Activated CD4-positive, alpha-beta T cell treated with anti-CD3 and anti-CD28 coated beads for 4 hours (primary cell): ENCODE measurements around the gene CCL5.
"Not testable (repeated sequence)": the region's sequence is repeated elsewhere in the genome, so short reads cannot be mapped to it uniquely, and the experiment has no call there.

Experiments
- DNase-seq, 2 donors: peaks; one replicate each; pipeline ENCODE4 v3.0.0-alpha.2; 2020

CCL5 gene

GRCh38 chr17:35897772-35898171 is 17.6 kb upstream of the CCL5 start:
- not testable (repeated sequence) for DNase-seq

DNA sequence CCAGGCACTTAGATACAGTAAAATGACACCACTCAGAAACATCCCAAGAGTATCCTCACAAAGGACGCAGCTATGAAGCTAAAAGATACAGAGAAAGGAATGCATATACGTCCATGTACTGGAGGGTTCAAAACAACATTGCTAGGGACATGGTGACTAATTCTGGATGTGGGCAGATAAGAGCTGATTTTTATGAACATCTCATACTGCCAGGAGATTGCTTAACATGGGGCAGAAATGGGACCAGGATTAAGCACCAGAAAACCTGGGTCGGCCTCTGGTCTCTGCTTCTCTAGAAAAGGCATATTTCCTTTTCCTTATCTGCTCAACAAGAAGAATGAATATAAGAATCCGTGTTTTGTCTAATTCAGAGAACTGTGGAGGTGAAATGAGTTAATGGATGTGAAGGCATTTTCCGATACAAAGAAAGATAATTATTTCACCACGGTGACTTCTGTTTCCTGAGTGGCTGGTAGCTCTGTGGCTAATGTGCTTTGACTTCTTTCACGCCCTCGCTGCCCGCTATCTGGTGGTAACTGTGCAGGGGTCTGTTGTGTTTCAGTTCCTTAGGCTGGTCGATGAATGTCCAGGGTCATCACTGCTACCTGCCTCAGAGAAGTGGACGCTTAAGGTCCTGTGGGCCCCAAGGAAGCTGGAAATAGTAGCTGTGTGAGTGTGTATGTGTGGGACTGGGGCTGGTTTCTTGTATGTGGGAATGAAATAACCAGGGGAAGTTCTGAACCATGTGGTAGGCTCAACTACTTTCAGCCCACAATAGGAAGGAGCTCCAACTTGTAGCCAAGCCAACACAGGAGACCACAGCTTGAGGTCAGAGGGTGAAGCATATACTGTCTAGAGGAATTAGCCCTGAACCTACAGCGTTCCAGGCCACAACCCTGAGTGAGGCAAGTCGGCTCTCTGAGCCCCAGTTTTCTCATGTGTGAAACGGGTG is 15.8 kb upstream of the CCL5 start:
- DNase-seq: no peak

- no peak for DNase-seq
These were observed 14.0 kb upstream of the CCL5 start for GRCh38 chr17:35894206-35894605.

GRCh38 chr17:35893751-35894150 is 13.6 kb upstream of the CCL5 start:
- no peak for DNase-seq

GRCh38 chr17:35892091-35893035 is 12.2 kb upstream of the CCL5 start:
- peak; percentile 49 to 63 for DNase-seq

- no peak for DNase-seq
These were observed 11.1 kb upstream of the CCL5 start for GRCh38 chr17:35891269-35891668.

- DNase-seq: no peak
These were observed 10.6 kb upstream of the CCL5 start for GRCh38 chr17:35890774-35891155.

DNA sequence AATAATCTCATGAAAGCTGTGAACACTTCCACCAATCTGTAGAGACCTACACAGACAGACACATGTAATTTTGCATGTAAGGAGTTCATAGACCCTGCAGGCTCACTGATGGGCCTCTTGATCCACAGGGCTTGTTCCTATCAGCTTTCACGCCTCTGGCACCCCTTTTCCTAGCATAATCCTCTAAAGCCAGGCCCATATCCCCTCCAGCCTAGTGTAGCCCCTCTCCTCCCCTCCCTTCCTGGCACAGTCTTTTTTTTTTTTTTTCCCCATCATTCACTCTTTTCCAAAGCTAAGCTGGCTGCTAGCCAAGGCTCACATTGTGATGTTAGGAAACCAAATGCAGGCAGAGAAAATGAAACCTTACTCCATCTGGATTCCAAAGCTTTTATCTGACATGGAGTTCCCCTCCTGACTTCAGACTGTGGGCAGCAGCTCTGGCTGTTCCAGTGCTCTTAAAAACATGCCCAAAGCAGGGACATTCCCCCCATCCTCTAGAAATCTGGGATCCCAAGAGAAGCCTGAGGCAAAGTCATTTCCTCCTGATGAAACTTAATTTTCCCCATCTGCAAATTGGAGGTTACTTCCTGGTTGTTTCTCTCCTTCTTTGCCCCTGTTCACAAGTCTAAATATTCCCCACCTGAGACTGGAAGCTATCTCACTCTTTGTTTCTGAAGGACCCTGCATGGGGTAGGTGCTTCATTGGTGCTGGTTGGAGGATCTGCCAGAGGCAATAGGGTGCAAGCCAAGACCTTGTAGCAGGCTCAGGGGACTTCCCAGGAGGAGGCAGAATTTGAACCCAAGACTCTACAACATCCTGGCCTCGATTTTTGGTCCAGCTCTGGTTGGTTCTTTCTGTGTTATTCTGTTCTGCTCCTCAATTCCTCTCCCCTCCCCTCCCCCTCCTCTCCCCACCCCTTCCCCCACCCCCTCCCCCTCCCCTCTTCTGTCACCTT is 9.9 kb upstream of the CCL5 start:
- DNase-seq: no peak

- no peak for DNase-seq
These were observed 9.1 kb upstream of the CCL5 start for GRCh38 chr17:35889241-35889640.

DNA sequence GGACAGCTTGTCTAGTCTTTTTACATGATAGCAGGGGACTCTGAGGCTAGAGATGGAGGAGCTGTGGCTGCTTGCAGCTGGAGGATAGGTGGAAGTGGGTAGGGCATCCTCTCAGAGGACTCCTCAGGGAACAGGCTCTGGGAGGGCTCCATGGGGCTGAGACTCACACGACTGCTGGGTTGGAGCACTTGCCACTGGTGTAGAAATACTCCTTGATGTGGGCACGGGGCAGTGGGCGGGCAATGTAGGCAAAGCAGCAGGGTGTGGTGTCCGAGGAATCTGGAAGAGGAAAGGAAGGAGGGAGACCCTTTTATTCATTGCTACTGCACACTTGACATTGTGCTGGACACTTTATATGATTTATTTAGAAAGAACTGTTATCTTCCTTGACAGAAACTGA is 1.8 kb downstream of the CCL5 start:
- no peak for DNase-seq

DNA sequence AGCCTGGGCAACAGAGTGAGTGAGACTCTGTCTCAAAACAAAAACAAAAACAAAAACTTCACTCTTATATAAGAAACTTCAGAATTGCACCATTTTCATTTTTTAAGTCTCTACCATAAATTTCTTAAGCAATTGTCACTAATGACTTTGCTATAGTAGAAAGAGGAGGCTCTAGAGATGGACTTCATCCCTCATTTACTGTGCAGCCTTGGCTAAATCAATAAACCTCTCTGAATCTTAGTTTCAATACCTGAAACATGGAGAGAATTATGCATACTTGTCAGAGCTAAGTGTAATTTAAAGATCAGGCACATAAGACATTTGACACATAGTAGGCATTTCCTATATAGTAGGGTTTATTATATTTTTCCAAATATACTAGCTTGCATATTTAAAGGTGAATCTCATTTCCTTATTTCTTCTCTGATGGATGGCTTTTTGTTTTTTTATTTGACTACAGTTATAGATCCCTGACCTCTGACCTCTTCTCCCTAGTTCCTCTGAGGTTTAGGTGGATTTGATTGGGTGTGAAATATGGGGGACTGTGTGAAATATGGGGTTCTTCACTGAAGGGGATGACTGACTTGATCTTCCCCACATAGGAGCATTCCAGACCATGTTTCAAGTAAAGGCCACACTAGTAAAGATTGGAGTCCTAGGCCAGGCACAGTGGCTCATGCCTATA is 2.7 kb downstream of the CCL5 start:
- DNase-seq: no peak

- no peak for DNase-seq
These were observed 3.6 kb downstream of the CCL5 start for GRCh38 chr17:35876534-35876933.

GRCh38 chr17:35875800-35876139 is 4.4 kb downstream of the CCL5 start:
- DNase-seq: no peak

DNA sequence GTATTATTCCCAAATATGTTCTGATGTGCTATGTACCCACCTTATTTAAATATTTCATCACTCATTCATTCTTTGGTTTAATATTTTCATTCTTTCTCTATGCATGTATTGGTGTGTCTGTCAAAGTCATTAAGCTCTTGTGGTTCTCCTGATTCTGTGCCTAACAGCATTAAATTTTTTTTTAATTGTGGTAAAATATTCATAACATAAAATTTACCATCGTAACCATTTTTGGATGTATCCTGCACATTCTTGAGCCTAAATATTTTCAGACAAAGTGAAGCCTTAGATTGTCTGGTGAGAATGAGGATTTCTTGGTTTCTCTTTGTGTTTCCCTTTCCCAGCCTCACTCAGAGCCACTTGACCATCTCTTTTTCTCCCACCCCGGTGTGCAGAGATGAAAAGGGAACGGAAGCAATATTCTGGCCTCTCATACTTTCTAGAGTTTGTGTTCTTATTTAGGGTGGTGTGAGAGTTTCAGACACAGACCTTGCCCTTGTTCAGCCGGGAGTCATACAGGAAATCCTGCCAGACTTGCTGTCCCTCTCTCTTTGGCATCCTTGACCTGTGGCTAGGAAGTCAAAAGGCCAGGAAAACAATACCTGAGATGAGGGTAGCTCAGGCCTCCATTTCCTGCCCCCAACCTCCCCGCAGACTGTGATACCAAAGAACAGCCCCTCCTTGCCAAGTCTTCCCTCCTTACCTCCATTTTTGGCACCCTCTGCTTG is 4.9 kb downstream of the CCL5 start:
- no peak for DNase-seq

DNA sequence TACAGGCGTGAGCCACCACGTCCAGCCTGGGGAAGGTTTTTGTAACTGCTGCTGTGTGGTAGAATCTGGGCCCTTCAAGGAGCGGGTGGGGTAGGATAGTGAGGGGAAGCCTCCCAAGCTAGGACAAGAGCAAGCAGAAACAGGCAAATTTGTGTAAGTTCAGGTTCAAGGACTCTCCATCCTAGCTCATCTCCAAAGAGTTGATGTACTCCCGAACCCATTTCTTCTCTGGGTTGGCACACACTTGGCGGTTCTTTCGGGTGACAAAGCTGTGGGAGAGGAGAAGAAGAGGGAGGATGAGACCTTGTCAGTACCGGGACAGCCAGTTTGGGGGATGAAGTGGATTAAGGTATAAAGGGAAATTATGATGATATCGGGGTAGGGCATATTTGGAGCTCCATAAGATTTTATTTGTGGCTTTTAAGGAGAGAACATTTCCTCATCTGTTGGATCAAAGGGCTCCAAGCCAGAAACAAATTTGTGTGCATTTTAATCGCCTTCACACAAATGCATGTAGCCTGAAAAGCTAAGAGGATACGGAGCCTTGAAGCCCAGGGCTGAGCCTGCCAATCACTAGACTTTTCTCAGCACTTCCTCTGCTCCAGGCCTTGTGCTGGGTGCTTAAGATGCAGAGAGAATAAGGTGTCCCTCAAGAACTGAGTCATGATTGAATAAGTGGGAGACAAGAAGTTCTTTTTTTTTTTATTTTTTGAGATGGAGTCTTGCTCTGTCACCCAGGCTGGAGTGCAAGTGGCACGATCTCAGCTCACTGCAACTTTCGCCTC is 7.8 kb downstream of the CCL5 start:
- DNase-seq: no peak

DNA sequence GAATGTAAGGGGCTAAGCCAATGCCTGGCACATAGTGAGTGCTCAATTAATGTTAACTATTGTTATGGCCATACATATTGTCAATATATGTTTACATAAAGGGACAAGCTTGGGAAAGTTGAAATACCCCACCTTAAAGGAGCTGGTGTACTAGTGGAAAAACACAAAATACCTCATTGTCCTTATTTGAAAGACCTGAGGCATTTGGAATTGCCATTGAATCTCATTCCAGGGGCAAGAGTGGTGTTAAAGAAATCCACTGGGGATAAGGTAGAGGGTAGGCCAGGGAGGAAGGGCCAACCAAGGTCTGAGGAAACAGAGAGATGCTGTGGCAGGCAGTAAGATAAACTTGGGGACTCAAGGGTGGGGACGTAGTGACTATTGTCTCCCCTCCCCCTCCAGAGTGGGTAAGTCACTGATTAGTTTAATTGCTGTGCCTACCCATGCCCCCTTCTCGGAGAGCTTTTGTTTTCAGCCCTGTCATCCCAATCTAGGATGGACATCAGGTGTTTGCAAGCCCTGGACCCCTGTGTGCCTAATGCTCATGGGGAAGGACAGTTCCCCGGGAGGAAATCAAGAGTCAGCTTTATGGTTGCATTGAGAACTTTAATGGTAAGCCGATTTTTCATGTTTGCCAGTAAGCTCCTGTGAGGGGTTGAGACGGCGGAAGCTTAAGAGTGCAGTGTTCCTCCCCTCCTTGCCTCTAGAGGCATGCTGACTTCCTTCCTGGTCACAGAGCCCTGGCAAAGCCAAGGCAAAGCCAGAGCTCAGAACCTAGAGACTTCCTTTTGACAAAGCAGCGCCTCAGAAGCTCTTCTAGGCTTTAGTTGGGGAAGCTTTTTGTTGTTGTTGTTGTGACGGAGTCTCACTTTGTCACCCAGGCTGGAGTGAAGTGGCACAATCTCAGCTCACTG is 9.0 kb downstream of the CCL5 start:
- peak in 1 of 2 donors; percentile 7 for DNase-seq

- DNase-seq: no peak
These were observed 11.4 kb downstream of the CCL5 start, which contains the start of gene HEATR9 for GRCh38 chr17:35868737-35869136. Gene HEATR9 (minus strand): TSS chr17:35868891. CDS start chr17:35868742, 149 bp downstream.

- DNase-seq: no peak
These were observed 12.6 kb downstream of the CCL5 start for GRCh38 chr17:35867574-35867973.

- no peak for DNase-seq
These were observed 13.7 kb downstream of the CCL5 start for GRCh38 chr17:35866341-35866950.
